Right lobe of liver (tissue), 6 donors: ENCODE measurements around the gene NEO1. TPM values are rescaled to one million over a fixed set of nuclear protein-coding genes. Genes with fewer than 3 reads are reported as not detected.

ENCODE experiments used
- ATAC-seq, 4 donors: fragments of 200-7000 bp; cut with Tn5 transposase; one replicate each; pipeline ENCODE4 v1.9.1; 2020; ENCODE audit warnings: mild to moderate bottlenecking in 4 of 4, moderate library complexity in 4 of 4
- DNase-seq, 3 donors: peaks; one replicate each; pipeline ENCODE4 v3.0.0-alpha.2; 2020
- H3K27ac ChIP-seq, 3 donors: fragments of 200-600 bp; one replicate each; pipeline ENCODE4 v1.8.0; 2022
- H3K27me3 ChIP-seq, 2 donors: fragments of 200-600 bp; one replicate each; pipeline ENCODE4 v1.8.0; 2022
- H3K36me3 ChIP-seq, 4 donors: fragments of 200-600 bp; sonication (generic) in 1 of 4; one replicate each; pipeline versions ENCODE4 v1.5.1 to v1.8.0; 2017 to 2022; ENCODE audit warnings: control low read depth in 1 of 4
- H3K4me1 ChIP-seq, 4 donors: fragments of 200-600 bp; sonication (generic) in 1 of 4; one replicate each; pipeline versions ENCODE4 v1.5.1 to v1.8.0; 2017 to 2022; ENCODE audit warnings: control low read depth in 1 of 4
- H3K4me3 ChIP-seq, 3 donors: fragments of 200-600 bp; one replicate each; pipeline ENCODE4 v1.8.0; 2022
- H3K9me3 ChIP-seq, 4 donors: fragments of 200-600 bp; sonication (generic) in 1 of 4; one replicate each; pipeline versions ENCODE4 v1.5.1 to v1.8.0; 2017 to 2022; ENCODE audit warnings: control low read depth in 1 of 4
- CTCF ChIP-seq, 4 donors: fragments of 200-600 bp in 3 of 4; fragments of 450-650 bp in 1 of 4; IDR thresholded peaks; one replicate each; pipeline versions ENCODE4 v1.5.1 to v1.8.0; 2016 to 2022; ENCODE audit warnings: antibody characterized with exemption in 4 of 4, mild to moderate bottlenecking in 2 of 4
- POLR2A ChIP-seq: fragments of 450-650 bp; IDR thresholded peaks from one replicate; pipeline ENCODE4 v1.6.1; 2017; ENCODE audit warnings: antibody characterized with exemption, mild to moderate bottlenecking
- WGBS: methylation state at CpG from one replicate; pipeline ENCODE4 v1.1.6; 2018; ENCODE audit warnings: low coverage, low lambda C conversion rate; ENCODE audit not compliant: insufficient coverage; ENCODE audit errors: missing lambda C conversion rate; 5-methylcytosine and 5-hydroxymethylcytosine counted together
- intact Hi-C, 2 donors: fragments of 100-400 bp; cut with DNase I; formaldehyde crosslinking; loops; one replicate each; pipeline versions ENCODE4 v1.11.2 to v1.14.1; 2022
- total RNA-seq, 6 experiments: library from RNA; depleted of rRNA in 2 of 6; stranded (reverse); fragments of >200 nt in 2 of 6; fragmentation: NEBNext Ultra II Directional in 3 of 6; extraction: Animal tissue kit (Norgen Biotek cat#: 25700) in 3 of 6; gene quantifications; one replicate each; pipeline versions ENCODE4 v1.1.0 to v1.2.4, GENCODE V29; 2016 to 2023
- donor health status: DM: no; HTN: yes; CAD: no.
- donor health status: DM: no; HTN: no; CAD: no.
- donor health status: DM: no; HTN: no; CAD: no.
- donor health status: DM: no; HTN: yes; CAD: no.
- donor health status: DM: no; HTN: yes; CAD: no.

The NEO1 gene
- total RNA-seq, 6 experiments from 2014 or later, result 8.3 to 13.2 (median 10.3) TPM

- H3K36me3 ChIP-seq, result no peaks in the 10 kb centered on the region
- ATAC-seq, result no peak
- no peak overlapping the region for H3K4me3 ChIP-seq
- H3K9me3 ChIP-seq, result no peaks in the 10 kb centered on the region
- H3K4me1 ChIP-seq, result no peaks in the 10 kb centered on the region
- no peak for TF ChIP-seq POLR2A
- DNase-seq, result no peak
- H3K27ac ChIP-seq, result no peak overlapping the region
- intact Hi-C loops, result no loop called here
- 67% methylated on average over 7 of the region's 9 CpGs for WGBS
- no peaks in the 10 kb centered on the region for H3K27me3 ChIP-seq
Observed at GRCh38 chr15:73340502-73341192, 288.4 kb downstream of the NEO1 start.

GRCh38 chr15:73341886-73342600 lies 289.8 kb downstream of the NEO1 start:
- DNase-seq (no peak), ATAC-seq (no peak)
- 40% methylated on average over 1 of the region's 14 CpGs for WGBS
- H3K36me3 ChIP-seq, result no peaks in the 10 kb centered on the region
- no peak for TF ChIP-seq CTCF (IDR thresholded peaks at IDR 0.05)
- TF ChIP-seq POLR2A, result no peak
- no peaks in the 10 kb centered on the region for H3K4me1 ChIP-seq
- H3K27ac ChIP-seq, result no peak overlapping the region
- intact Hi-C loops, result no loop called here
- no peaks in the 10 kb centered on the region for H3K9me3 ChIP-seq
- no peak overlapping the region for H3K4me3 ChIP-seq
- no peaks in the 10 kb centered on the region for H3K27me3 ChIP-seq

GRCh38 chr15:73344056-73344455 lies 291.8 kb downstream of the NEO1 start:
- DNase-seq (no peak), ATAC-seq (no peak)
- no peaks in the 10 kb centered on the region for H3K27me3 ChIP-seq
- H3K27ac ChIP-seq, result no peak overlapping the region
- H3K4me3 ChIP-seq, result no peak overlapping the region
- TF ChIP-seq CTCF (IDR thresholded peaks at IDR 0.05) (no peak), POLR2A (no peak)
- intact Hi-C loops, result no loop called here
- no peaks in the 10 kb centered on the region for H3K9me3 ChIP-seq
- no peaks in the 10 kb centered on the region for H3K4me1 ChIP-seq
- no peaks in the 10 kb centered on the region for H3K36me3 ChIP-seq
- 100% methylated on average over 1 of the region's 3 CpGs for WGBS

GRCh38 chr15:73345658-73346057 lies 293.4 kb downstream of the NEO1 start:
- WGBS, result 60% methylated on average over 7 of the region's 7 CpGs
- no peaks in the 10 kb centered on the region for H3K9me3 ChIP-seq
- H3K27ac ChIP-seq, result no peak overlapping the region
- no peak overlapping the region for H3K4me3 ChIP-seq
- no peaks in the 10 kb centered on the region for H3K27me3 ChIP-seq
- DNase-seq (no peak), ATAC-seq (no peak)
- no peak for TF ChIP-seq CTCF (IDR thresholded peaks at IDR 0.05)
- no peak for TF ChIP-seq POLR2A
- intact Hi-C loops, result no loop called here
- no peaks in the 10 kb centered on the region for H3K4me1 ChIP-seq
- H3K36me3 ChIP-seq, result no peaks in the 10 kb centered on the region

- ATAC-seq (peak; percentile 69 to 86 (median 73)), DNase-seq (peak; percentile 63 to 74 (median 70))
- no peaks in the 10 kb centered on the region for H3K4me1 ChIP-seq
- H3K27ac ChIP-seq, result no peak overlapping the region
- intact Hi-C loops, result no loop called here
- H3K9me3 ChIP-seq, result no peaks in the 10 kb centered on the region
- H3K36me3 ChIP-seq, result no peaks in the 10 kb centered on the region
- H3K4me3 ChIP-seq, result no peak overlapping the region
- 12% methylated on average over 8 of the region's 9 CpGs for WGBS
- H3K27me3 ChIP-seq, result no peaks in the 10 kb centered on the region
- TF ChIP-seq POLR2A, result no peak
- TF ChIP-seq CTCF (IDR thresholded peaks at IDR 0.05), result no peak
Observed at GRCh38 chr15:73346735-73347312, 294.6 kb downstream of the NEO1 start.
